HG03175 (cell line): Measurements from ENCODE around the gene CLDN3.
"Not testable (repeated sequence)": the region's sequence is repeated elsewhere in the genome, so short reads cannot be mapped to it uniquely, and the experiment has no call there.

Experiments
- ATAC-seq: cut with Tn5 transposase; IDR thresholded peaks from one replicate; pipeline ENCODE4 v1.9.1; 2021; ENCODE audit warnings: mild to moderate bottlenecking, moderate library complexity; ENCODE audit not compliant: unreplicated experiment

CLDN3 gene, protein sequence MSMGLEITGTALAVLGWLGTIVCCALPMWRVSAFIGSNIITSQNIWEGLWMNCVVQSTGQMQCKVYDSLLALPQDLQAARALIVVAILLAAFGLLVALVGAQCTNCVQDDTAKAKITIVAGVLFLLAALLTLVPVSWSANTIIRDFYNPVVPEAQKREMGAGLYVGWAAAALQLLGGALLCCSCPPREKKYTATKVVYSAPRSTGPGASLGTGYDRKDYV

DNA sequence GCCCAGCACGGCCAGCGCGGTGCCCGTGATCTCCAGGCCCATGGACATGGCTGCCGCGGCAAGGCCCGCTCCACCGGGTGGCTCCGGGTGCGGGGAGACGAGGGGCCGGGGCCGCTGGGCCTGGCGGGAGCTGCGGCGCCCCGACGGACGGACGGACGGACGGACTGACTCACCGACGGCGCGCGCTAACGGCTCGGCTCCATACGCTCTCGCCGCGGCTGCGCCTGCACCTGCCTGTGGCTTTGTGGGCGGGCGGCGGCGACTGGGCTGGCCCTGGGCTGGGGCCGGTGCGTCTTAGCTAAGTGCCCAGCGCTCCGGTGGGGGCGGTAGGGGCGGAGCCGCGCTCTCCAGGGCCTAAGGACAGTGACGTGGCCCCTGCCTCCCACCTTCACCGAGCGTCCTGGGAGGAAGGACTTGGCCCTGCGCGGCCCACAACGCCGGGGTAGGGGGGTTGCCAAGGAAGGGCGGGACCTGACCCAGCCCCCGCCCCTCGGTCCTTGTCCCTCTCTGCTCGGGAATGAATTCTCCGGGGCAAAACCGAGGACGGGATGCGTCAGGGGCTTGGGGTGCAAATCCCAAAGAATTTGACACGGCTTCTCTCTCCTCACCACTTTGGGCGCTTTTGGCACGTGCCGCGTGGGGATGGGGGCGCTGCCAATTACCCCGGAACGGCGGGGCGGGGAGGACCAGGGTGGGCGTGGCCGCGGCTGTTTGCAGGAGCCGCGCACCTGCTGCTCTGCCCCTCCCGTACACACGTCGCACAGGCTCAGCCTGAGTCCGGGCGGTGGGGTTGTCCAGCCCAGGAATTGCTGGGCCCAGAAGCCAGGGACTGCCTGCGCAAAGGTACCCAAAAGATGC is at the start of gene CLDN3:
Gene CLDN3, minus strand, starts transcription at position 269 of the 858 bp plus-strand sequence. Its CDS starts 221 bp downstream, at position 48.
- ATAC-seq, result no peak

DNA sequence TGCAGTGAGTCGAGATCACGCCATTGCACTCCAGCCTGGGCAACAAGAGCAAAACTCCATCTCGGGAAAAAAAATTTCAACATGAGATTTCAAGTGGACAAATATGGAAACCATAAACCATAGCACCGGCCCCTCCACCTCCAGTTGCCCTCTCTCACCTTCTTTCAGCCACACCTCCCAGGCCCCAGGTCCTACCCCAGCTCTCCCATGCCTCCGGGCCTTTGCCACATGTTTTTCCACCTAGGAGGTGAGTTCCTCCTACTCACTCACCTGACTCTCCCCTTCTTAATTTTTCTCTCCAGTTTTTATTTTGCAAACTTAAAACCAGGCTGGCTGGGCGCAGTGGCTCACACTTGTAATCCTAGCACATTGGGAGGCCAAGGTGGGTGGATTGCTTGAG is 47.1 kb upstream of the CLDN3 start:
- no peak for ATAC-seq

DNA sequence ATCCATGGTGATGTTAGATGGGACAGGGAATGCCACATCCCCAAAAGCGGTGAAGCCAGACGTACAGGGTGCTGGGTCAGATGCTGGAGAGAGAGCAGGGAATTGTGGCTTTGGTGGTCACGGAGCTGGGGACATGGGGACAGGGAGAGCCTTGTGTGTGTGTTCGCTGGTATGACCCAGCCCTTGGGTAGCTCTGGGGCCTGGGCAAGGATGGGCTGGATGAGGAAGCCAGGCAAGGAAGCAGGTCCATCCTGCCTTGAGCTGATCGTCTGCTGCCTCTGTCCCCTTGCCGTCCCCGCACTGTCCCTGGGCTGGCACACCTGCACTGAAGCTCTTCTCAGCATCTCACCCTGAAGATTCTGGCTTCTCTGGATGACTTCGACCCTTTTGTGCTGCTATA is 45.4 kb upstream of the CLDN3 start:
- no peak for ATAC-seq

DNA sequence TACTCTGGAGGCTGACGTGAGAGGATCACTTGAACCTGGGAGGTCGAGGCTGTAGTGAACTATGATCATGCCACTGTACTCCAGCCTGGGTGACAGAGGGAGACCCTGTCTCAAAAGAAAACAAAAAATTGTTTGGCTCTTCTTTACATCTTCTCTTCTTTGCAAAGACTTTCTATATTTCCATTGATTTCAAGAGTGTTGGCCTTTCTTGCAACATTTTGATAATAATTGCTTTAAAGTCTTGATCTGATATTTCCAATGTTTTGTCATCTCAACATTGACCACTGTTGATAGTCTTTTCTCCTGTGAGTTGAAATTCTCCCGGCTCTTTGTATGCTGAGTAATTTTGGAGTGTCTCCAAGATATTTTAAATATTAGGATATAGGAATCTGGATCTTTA is 42.9 kb upstream of the CLDN3 start:
- ATAC-seq, result no peak

DNA sequence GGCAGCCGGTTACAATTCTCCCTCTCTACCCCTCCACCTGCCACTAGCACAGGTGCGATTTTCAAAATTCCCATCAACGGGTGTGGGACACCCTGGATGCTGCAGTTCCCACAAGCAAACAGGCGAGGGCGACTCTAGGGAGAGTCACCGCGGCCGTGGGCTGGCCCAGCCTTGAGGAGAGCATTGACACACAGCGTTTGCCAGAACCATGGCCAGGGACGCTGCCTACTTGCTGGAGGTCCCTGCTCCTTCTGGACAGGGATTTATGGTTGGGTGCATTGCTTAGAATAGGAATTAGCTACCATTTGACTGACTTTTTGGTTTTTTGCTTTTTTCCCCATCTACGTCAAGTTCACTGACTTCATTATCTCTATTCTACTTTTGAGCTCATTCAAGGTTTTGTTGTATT is 41.7 kb upstream of the CLDN3 start:
- ATAC-seq, result no peak

DNA sequence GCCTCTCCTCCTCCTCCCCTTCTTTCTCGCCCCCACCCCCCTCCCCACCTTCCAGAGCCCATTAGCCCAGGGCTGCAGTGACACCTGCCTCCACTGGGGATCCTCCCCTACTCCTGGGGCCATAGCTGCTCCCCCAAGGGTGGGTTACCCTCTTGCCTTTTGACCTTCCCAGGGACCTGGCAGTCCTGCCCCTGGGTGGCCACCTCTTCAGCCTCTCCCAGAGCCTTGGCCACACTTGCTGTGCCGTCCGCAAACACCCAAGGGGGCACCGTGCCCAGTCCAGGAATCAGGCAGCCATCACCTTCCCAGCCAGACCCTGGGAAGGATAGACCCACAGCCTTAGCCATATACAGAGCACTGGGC is 40.9 kb upstream of the CLDN3 start:
- no peak for ATAC-seq

- no peak for ATAC-seq
Observed at GRCh38 chr7:73809467-73809951, 39.4 kb upstream of the CLDN3 start.

GRCh38 chr7:73802459-73802858 is 32.4 kb upstream of the CLDN3 start:
- no peak for ATAC-seq

- ATAC-seq, result no peak
Observed at GRCh38 chr7:73801577-73801976, 31.5 kb upstream of the CLDN3 start.

- ATAC-seq, result no peak
Observed at GRCh38 chr7:73799282-73800141, 29.4 kb upstream of the CLDN3 start.

DNA sequence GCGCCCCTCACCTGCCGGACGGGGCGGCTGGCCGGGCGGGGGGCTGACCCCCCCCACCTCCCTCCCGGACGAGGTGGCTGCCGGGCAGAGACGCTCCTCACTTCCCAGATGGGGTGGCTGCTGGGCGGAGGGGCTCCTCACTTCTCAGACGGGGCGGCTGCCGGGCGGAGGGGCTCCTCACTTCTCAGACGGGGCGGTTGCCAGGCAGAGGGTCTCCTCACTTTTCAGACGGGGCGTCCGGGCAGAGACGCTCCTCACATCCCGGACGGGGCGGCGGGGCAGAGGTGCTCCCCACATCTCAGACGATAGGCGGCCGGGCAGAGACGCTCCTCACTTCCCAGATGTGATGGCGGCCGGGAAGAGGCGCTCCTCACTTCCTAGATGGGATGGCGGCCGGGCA is 27.1 kb upstream of the CLDN3 start:
- ATAC-seq, result not testable (repeated sequence)

DNA sequence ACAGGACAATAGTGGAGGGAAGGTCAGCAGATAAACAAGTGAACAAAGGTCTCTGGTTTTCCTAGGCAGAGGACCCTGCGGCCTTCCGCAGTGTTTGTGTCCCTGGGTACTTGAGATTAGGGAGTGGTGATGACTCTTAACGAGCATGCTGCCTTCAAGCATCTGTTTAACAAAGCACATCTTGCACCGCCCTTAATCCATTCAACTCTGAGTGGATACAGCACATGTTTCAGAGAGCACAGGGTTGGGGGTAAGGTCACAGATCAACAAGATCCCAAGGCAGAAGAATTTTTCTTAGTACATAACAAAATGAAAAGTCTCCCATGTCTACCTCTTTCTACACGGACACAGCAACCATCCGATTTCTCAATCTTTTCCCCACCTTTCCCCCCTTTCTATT is 26.6 kb upstream of the CLDN3 start:
- not testable (repeated sequence) for ATAC-seq

- not testable (repeated sequence) for ATAC-seq
Observed at GRCh38 chr7:73795188-73795587, 25.1 kb upstream of the CLDN3 start.

DNA sequence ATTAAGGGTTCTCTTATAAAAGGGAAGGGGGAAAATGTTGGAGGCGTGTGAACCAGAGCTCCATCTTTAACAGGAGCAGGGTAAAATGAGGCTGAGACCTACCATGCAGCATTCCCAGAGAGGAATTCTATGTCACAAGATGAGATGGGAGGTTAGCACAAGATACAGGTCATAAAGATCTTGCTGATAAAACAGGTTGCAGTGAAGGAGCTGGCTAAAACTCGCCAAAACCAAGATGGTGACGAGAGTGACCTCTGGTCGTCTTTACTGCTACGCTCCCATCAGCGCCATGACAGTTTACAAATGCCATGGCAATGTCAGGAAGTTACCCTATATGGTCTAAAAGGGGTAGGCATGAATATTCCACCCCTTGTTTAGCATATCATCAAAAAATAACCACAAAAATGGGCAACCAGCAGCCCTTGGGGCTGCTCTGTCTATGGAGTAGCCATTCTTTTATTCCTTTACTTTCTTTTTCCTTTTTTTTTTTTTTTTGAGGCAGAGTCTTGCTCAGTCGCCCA is 21.2 kb upstream of the CLDN3 start:
- not testable (repeated sequence) for ATAC-seq

DNA sequence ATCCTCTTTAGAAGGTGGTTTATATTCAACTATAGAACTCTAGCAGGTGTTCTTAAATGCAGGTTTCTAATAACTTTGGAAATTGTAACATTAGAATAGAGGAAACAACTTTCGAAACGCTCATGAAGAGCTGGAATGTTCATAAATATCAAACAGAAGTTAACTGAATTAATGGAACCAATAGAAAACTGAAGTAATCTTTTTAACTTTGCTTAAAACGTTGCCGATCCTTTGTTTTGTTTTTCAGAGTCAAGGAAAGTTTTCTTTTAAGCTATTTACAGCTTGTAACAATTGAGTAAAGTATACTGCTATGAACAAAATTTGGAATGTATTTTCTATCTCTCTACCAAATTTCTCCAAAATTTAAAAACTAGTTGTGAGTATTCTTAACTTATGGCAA is 19.0 kb upstream of the CLDN3 start:
- ATAC-seq, result no peak

DNA sequence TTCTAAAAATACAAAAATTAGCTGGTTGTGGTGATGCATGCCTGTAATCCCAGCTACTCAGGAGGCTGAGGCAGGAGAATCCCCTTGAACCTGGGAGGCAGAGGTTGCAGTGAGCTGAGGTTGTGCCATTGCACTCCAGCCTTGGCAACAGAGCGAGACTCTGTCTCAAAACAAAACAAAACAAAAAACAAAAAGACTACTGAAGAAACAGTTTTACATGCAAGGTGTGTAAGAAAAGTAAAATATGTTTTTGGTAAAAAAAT is 17.6 kb upstream of the CLDN3 start:
- ATAC-seq, result not testable (repeated sequence)

DNA sequence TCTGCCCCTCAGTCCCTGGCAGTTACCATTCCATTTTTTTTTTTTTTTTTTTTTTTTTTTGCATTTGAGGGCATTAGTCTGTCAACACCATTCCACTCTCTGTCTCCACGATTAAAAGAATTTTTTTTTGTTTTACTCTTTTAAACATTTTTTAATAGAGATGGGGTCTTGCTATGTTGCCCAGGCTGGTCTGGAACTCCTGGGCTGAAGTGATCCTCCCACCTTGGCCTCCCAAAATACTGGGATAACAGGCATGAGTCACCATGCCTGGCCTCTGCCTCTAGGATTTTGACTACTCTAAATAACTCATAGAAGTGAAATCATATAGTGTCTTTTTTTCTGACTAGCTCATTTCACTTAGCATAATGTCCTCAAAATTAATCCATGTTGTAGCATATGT is 16.5 kb upstream of the CLDN3 start:
- ATAC-seq, result no peak

DNA sequence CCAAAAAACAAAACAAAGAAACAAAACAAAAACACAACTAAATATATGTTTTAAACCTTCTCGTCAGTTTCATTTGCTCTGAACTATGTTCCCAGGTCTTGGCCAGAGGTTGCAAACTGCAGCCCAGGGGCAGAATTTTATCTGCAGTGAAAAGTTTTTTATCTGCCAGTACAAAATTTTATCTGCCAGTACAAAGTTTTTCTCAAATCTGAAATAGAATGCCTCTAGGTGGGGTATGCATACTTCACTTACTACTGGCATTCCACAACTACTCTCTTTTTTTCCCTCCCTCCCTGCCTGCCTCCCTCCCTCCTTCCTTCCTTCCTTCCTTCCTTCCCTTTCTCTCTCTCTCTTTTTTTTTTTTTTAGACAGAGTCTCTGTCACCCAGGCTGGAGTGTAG is 9.4 kb upstream of the CLDN3 start:
- ATAC-seq, result no peak

- no peak for ATAC-seq
Observed at GRCh38 chr7:73778801-73779389, 8.8 kb upstream of the CLDN3 start.

DNA sequence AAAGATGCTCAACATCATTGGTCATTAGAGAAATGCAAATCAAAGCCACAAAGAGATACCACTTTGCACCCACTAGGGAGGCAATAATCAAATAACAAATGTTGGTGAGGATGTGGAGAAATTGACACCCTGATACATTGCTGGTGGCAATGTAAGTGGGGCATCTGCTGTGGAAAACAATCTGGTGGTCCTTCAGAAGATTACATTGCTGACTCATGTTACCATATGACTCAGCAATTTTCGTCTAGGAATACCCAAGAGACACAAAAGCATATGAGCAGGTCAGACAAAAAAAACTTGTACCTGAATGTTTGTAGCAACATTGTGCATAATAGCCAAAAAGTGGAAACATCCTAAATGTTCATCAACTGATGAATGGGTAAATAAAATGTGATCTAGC is 4.9 kb upstream of the CLDN3 start:
- no peak for ATAC-seq
